Activated CD8-positive, alpha-beta memory T cell treated with anti-CD3 and anti-CD28 coated beads, Interleukin-2, amount 50 U/mL, for 24 hours (primary cell): ENCODE results near the gene AMER1.
"Not testable (repeated sequence)": the region's sequence is repeated elsewhere in the genome, so short reads cannot be mapped to it uniquely, and the experiment has no call there.

Experiments
- DNase-seq: peaks from one replicate; pipeline ENCODE4 v3.0.0-alpha.2; 2020; ENCODE audit errors: extremely low read depth

The AMER1 gene

GRCh38 chrX:64205441-64205734 lies at the start of gene AMER1:
TSS of gene AMER1 (minus strand) at chrX:64205708. CDS start at chrX:64193286, 12,422 bp downstream.
- DNase-seq, result no peak

- no peak for DNase-seq
Observed at GRCh38 chrX:64230123-64230970, 24.8 kb upstream of the AMER1 start, which contains the start of gene ASB12. TSS of gene ASB12 (minus strand) at chrX:64230607. CDS start at chrX:64225650, 4,957 bp downstream.

- DNase-seq, result no peak
Observed at GRCh38 chrX:64229154-64229553, 23.6 kb upstream of the AMER1 start.

GRCh38 chrX:64218023-64218422 lies 12.5 kb upstream of the AMER1 start:
- DNase-seq, result no peak

- not testable (repeated sequence) for DNase-seq
Observed at GRCh38 chrX:64213989-64214388, 8.5 kb upstream of the AMER1 start.

- DNase-seq, result no peak
Observed at GRCh38 chrX:64206556-64207162, 1.2 kb upstream of the AMER1 start.

GRCh38 chrX:64205735-64206501 lies 410 bp upstream of the AMER1 start:
- peak; percentile 62 for DNase-seq

GRCh38 chrX:64204701-64205440 lies 637 bp downstream of the AMER1 start:
- DNase-seq, result no peak

- no peak for DNase-seq
Observed at GRCh38 chrX:64204252-64204651, 1.3 kb downstream of the AMER1 start.

GRCh38 chrX:64202808-64203325 lies 2.6 kb downstream of the AMER1 start:
- no peak for DNase-seq

- DNase-seq, result no peak
Observed at GRCh38 chrX:64198036-64198435, 7.5 kb downstream of the AMER1 start.

- DNase-seq, result no peak
Observed at GRCh38 chrX:64196606-64197005, 8.9 kb downstream of the AMER1 start.

- DNase-seq, result no peak
Observed at GRCh38 chrX:64195862-64196261, 9.6 kb downstream of the AMER1 start.

- no peak for DNase-seq
Observed at GRCh38 chrX:64192673-64193072, 12.8 kb downstream of the AMER1 start.

GRCh38 chrX:64192040-64192439 lies 13.5 kb downstream of the AMER1 start:
- no peak for DNase-seq

GRCh38 chrX:64191281-64192010 lies 14.1 kb downstream of the AMER1 start:
- DNase-seq, result no peak

GRCh38 chrX:64190136-64190740 lies 15.3 kb downstream of the AMER1 start:
- no peak for DNase-seq

GRCh38 chrX:64188901-64189300 lies 16.6 kb downstream of the AMER1 start:
- no peak for DNase-seq

- no peak for DNase-seq
Observed at GRCh38 chrX:64187762-64188150, 17.8 kb downstream of the AMER1 start.

GRCh38 chrX:64186974-64187761 lies 18.3 kb downstream of the AMER1 start:
- no peak for DNase-seq
